MM.1S (cell line): ENCODE results near the gene RANGAP1.

ENCODE experiments used
- CTCF ChIP-seq: fragments of 300-600 bp; sonication (generic); IDR thresholded peaks from 2 replicates; pipeline ENCODE4 v1.5.1; 2016; ENCODE audit warnings: antibody characterized with exemption, low read length, mixed read lengths
- EZH2 ChIP-seq: fragments of 300-600 bp; sonication (generic); optimal IDR thresholded peaks from 2 replicates; pipeline ENCODE3; 2017; ENCODE audit warnings: low read depth, mild to moderate bottlenecking, antibody characterized with exemption, low read length, mixed read lengths

- TF ChIP-seq CTCF (no peak), EZH2 (no peak)
Observed at GRCh38 chr22:41242396-41243117, 43.4 kb downstream of the RANGAP1 start.
